ENCODE data around the gene ZNF532.

ZNF532 gene

GRCh38 chr18:58937887-58938267 is 73.2 kb downstream of the ZNF532 start:
- Histone ChIP-seq H3K4me1 (ENCODE audit: insufficient read depth, low read length) (no peaks in the 10 kb centered on the region), H3K36me3 (ENCODE audit: insufficient read depth, low read length) (no peaks in the 10 kb centered on the region), H3K79me2 (ENCODE audit: insufficient read depth, low read length) (no peaks in the 10 kb centered on the region), H3K27ac (ENCODE audit: low read length) (no peak overlapping the region), H3K4me3 (ENCODE audit: low read depth in 1 of 2, low read length in 2 of 2) (no peak overlapping the region), H2AFZ (ENCODE audit: low read depth, low read length) (no peak overlapping the region), H4K20me1 (ENCODE audit: insufficient read depth, low read length) (no peaks in the 10 kb centered on the region), H3K4me2 (ENCODE audit: insufficient read depth, low read length) (no peak overlapping the region), H3K27me3 (ENCODE audit: insufficient read depth, low read length, poor library complexity) (peaks cover 19% of the 10 kb centered on the region), H3K9ac (ENCODE audit: low read depth, low read length) (no peak overlapping the region), H3K9me3 (ENCODE audit: insufficient read depth, low read length, severe bottlenecking) (no peaks in the 10 kb centered on the region)
- TF ChIP-seq CTCF (IDR thresholded peaks at IDR 0.05; ENCODE audit: borderline replicate concordance, extremely low read depth, low read length, poor library complexity, severe bottlenecking) = no peak
- ATAC-seq (ENCODE audit: insufficient read depth, low read depth) (no peak), DNase-seq (no peak)

- no peak for DNase-seq
- no peak overlapping the region for H3K4me2 ChIP-seq (ENCODE audit: insufficient read depth, low read length)
- no peak overlapping the region for H3K27ac ChIP-seq (ENCODE audit: low read length)
- no peaks in the 10 kb centered on the region for H3K79me2 ChIP-seq (ENCODE audit: insufficient read depth, low read length)
- ATAC-seq (ENCODE audit: insufficient read depth, low read depth) = no peak
- no peak overlapping the region for H3K9ac ChIP-seq (ENCODE audit: low read depth, low read length)
- TF ChIP-seq CTCF (IDR thresholded peaks at IDR 0.05; ENCODE audit: borderline replicate concordance, extremely low read depth, low read length, poor library complexity, severe bottlenecking) (no peak), EZH2 (IDR thresholded peaks at IDR 0.05; ENCODE audit: borderline replicate concordance, low read depth, low read length, severe bottlenecking) (no peak)
- H3K36me3 ChIP-seq (ENCODE audit: insufficient read depth, low read length) = no peaks in the 10 kb centered on the region
- no peak overlapping the region for H3K4me3 ChIP-seq (ENCODE audit: low read depth in 1 of 2, low read length in 2 of 2)
- no peaks in the 10 kb centered on the region for H4K20me1 ChIP-seq (ENCODE audit: insufficient read depth, low read length)
- no peaks in the 10 kb centered on the region for H3K4me1 ChIP-seq (ENCODE audit: insufficient read depth, low read length)
- H3K27me3 ChIP-seq (ENCODE audit: insufficient read depth, low read length, poor library complexity) = peaks cover 17% of the 10 kb centered on the region
- no peak overlapping the region for H2AFZ ChIP-seq (ENCODE audit: low read depth, low read length)
- no peaks in the 10 kb centered on the region for H3K9me3 ChIP-seq (ENCODE audit: insufficient read depth, low read length, severe bottlenecking)
Measured at GRCh38 chr18:58941426-58942099, 76.9 kb downstream of the ZNF532 start.

DNA sequence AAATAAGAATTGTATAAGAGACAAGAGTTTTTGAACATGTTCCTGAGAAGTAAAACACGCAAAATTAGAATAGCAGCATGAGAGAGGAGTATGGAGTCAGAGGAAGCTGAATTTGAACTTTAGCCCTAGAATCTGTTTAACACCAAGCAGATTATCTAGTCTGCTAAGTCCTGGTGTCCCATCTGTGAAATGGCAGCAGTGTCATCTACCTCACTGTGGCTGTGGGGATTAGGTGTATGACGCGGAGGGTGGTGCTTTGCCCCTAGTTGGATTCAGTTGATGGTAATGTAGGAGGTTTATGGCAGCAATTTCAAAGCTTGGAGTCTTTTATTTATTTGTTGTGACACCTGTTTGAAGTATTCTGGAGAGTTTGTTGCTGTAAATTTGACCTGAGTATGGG is 79.2 kb downstream of the ZNF532 start:
- H2AFZ ChIP-seq (ENCODE audit: low read depth, low read length) = no peak overlapping the region
- H3K4me3 ChIP-seq (ENCODE audit: low read depth in 1 of 2, low read length in 2 of 2) = no peak overlapping the region
- H3K9ac ChIP-seq (ENCODE audit: low read depth, low read length) = no peak overlapping the region
- no peak overlapping the region for H3K27ac ChIP-seq (ENCODE audit: low read length)
- no peak for DNase-seq
- H3K9me3 ChIP-seq (ENCODE audit: insufficient read depth, low read length, severe bottlenecking) = no peaks in the 10 kb centered on the region
- H3K4me2 ChIP-seq (ENCODE audit: insufficient read depth, low read length) = no peak overlapping the region
- no peaks in the 10 kb centered on the region for H3K36me3 ChIP-seq (ENCODE audit: insufficient read depth, low read length)
- no peak for ATAC-seq (ENCODE audit: insufficient read depth, low read depth)
- no peak for TF ChIP-seq EZH2 (IDR thresholded peaks at IDR 0.05; ENCODE audit: borderline replicate concordance, low read depth, low read length, severe bottlenecking)
- TF ChIP-seq CTCF (IDR thresholded peaks at IDR 0.05; ENCODE audit: borderline replicate concordance, extremely low read depth, low read length, poor library complexity, severe bottlenecking) = no peak
- H3K27me3 ChIP-seq (ENCODE audit: insufficient read depth, low read length, poor library complexity) = peaks cover 7% of the 10 kb centered on the region
- H4K20me1 ChIP-seq (ENCODE audit: insufficient read depth, low read length) = no peaks in the 10 kb centered on the region
- H3K79me2 ChIP-seq (ENCODE audit: insufficient read depth, low read length) = no peaks in the 10 kb centered on the region
- H3K4me1 ChIP-seq (ENCODE audit: insufficient read depth, low read length) = no peaks in the 10 kb centered on the region

Measured in DND-41 (cell line).